NK-92 (cell line): ENCODE results near the gene ITGA2B.
"Not testable (repeated sequence)": the region's sequence is repeated elsewhere in the genome, so short reads cannot be mapped to it uniquely, and the experiment has no call there.

ENCODE experiments used
- DNase-seq: peaks from one replicate; lab custom pipeline; 2025; ENCODE audit not compliant: unreplicated experiment; lab: John Stamatoyannopoulos, UW

Gene ITGA2B

DNA sequence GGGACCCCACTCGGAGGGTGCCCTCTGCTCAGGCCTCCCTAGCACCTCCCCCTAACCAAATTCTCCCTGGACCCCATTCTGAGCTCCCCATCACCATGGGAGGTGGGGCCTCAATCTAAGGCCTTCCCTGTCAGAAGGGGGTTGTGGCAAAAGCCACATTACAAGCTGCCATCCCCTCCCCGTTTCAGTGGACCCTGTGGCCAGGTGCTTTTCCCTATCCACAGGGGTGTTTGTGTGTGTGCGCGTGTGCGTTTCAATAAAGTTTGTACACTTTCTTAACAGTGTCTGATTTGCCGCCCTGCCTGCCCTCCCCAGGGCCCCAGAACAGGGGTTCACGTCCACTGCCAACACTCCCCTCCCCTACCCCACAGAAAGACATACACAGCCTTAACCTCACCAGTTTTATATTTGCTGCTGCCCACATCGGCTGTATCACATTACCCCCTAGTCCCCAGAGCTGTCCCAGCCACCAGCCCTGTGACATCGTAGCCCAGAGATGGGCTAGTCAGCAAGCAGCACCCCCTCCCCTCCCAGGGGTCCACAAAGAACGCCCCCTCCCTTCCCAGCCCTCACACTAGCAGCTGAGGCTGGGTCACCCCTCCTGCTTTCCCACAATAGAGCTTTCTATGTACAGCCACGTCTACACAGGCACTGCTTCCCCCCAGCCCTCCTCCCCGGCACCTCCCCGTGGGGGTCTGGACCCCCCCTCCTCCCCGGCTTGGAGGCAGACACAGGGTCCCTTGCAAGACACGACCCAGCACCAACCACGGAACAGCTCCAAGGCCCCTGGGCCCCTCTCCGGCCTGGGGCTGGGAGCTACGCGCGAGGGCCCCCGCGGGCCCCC, 36.4 kb downstream of the ITGA2B start:
- no peak for DNase-seq

DNA sequence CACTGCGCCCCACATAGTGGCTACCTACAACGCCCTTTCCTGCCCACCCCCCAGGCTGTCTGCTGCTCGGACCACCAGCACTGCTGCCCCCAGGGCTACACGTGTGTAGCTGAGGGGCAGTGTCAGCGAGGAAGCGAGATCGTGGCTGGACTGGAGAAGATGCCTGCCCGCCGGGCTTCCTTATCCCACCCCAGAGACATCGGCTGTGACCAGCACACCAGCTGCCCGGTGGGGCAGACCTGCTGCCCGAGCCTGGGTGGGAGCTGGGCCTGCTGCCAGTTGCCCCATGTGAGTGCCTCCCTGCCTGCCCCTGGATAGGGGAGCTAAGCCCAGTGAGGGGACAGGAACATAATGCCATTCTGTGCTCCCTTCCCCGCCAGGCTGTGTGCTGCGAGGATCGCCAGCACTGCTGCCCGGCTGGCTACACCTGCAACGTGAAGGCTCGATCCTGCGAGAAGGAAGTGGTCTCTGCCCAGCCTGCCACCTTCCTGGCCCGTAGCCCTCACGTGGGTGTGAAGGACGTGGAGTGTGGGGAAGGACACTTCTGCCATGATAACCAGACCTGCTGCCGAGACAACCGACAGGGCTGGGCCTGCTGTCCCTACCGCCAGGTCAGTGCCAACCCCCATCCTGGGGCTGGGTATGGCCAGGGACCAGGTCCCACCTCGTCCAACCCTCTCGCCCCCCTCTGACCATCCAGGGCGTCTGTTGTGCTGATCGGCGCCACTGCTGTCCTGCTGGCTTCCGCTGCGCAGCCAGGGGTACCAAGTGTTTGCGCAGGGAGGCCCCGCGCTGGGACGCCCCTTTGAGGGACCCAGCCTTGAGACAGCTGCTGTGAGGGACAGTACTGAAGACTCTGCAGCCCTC, 37.3 kb downstream of the ITGA2B start:
- no peak for DNase-seq

DNA sequence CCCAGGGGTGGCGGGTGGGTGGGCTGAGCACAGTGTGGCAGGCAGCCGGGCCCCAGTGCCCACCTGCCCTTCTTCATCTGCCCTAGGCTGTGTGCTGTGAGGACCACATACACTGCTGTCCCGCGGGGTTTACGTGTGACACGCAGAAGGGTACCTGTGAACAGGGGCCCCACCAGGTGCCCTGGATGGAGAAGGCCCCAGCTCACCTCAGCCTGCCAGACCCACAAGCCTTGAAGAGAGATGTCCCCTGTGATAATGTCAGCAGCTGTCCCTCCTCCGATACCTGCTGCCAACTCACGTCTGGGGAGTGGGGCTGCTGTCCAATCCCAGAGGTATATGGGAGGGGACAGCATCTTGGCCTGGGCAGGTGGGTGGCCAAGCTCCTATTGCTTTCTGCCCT, 38.0 kb downstream of the ITGA2B start:
- no peak for DNase-seq

DNA sequence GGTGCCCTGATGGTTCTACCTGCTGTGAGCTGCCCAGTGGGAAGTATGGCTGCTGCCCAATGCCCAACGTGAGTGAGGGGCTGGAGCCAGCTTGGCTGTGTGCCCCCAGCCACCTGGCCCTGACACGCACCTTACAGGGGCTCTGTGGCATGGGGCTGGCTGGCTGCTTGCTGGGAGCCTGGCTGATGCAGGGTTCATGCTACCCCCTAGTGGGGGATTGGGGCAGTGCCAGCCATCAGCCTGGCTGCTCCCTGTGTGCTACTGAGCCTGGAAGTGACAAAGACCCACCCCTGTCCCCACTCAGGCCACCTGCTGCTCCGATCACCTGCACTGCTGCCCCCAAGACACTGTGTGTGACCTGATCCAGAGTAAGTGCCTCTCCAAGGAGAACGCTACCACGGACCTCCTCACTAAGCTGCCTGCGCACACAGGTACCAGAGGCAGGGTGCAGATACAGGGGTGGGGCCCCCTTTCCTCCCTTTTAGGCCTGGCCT, 38.7 kb downstream of the ITGA2B start:
- DNase-seq, result no peak

DNA sequence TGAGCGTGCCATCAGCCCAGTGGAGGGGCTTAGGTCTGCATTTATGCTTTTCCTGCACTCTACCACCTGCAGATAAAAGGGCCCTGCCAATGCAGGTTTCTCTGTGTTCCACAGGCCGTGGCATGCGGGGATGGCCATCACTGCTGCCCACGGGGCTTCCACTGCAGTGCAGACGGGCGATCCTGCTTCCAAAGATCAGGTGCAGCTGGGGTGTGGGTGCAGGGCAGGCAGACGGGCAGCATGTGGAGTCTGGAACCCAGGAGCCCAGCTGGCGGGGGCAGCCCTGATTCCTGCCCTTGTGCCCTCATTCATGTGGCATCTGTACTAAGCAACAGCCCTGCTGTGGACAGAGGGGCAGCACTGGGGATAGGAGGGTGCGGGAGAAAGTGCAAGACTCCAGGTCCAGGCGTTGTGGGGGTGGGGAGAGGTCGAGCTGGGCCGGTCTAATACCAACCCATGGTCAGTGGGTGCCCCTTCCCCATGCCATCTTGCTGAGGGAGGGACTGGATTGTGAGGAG, 39.8 kb downstream of the ITGA2B start:
- DNase-seq, result no peak

DNA sequence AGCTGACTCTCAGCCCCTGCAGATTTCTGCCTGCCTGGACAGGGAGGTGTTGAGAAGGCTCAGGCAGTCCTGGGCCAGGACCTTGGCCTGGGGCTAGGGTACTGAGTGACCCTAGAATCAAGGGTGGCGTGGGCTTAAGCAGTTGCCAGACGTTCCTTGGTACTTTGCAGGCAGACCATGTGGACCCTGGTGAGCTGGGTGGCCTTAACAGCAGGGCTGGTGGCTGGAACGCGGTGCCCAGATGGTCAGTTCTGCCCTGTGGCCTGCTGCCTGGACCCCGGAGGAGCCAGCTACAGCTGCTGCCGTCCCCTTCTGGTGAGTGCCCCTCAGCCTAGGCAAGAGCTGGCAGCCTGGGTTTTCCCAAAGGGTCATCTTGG, 40.5 kb downstream of the ITGA2B start:
- no peak for DNase-seq

DNA sequence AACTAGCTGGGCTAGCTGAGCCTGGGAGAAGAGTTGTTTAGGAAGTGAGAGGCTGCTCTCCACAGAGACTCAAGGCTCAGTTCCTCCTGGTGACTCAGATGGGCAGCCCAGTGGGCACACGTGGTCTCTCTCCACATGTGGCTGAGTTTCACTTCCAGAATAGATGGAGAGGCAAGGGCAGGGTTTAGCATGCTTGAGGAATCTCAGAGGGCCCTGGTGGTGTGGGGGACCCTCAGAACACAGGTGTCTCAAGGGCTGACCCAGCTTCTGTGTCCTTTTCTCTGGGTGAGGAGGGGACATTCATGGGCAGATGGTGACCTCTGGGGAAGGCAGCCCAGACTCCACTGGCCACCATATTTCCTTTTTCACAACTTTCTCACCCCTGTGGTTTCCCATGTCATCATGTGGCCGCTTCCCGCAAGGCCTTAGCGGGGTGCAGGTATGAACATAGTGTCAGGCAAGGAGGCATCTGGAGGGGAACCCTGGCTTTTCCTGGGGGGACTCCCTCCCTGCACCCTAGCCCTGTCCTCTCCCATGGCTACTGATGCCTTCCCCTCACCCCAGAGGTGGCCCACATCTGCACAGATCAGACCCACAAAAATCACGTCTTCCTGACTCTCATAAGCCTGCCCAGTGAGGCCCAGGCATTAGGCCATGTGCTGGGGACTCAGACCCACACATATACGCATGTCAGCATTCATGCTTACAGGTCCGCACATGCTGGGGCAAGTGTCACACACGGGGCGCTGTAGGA, 41.0 kb downstream of the ITGA2B start:
- DNase-seq, result no peak

DNA sequence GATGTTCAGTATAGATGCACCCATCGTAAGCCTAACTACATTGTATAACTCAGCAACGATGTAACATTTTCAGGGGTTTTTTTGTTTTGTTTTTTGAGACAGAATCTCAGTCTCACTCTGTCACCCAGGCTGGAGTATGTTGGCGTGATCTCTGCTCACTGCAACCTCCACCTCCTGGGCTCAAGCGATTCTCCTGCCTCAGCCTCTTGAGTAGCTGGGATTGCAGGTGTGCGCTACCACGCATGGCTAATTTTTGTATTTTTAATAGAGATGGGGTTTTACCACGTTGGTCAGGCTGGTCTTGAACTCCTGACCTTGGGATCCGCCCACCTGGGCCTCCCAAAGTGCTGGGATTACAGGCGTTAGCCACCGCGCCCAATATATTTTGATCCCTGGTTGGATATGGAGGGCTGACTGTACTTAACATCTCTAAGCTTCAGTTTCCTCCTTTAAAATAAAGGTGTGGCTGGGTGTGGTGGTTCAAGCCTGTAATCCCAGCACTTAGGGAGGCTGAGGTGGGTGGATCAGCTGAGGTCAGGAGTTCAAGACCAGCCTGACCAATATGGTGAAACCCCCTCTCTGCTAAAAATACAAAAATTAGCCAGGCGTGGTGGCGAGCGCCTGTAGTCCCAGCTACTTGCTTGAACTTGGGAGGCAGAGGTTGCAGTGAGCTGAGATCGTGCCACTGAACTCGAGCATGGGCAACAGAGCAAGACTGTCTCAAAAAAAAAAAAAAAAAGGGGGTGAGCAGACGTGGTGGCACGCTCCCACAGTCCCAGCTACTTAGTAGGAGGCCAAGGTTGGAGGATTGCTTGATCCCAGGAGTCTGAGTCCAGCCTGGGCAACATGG, 42.0 kb downstream of the ITGA2B start:
- not testable (repeated sequence) for DNase-seq

DNA sequence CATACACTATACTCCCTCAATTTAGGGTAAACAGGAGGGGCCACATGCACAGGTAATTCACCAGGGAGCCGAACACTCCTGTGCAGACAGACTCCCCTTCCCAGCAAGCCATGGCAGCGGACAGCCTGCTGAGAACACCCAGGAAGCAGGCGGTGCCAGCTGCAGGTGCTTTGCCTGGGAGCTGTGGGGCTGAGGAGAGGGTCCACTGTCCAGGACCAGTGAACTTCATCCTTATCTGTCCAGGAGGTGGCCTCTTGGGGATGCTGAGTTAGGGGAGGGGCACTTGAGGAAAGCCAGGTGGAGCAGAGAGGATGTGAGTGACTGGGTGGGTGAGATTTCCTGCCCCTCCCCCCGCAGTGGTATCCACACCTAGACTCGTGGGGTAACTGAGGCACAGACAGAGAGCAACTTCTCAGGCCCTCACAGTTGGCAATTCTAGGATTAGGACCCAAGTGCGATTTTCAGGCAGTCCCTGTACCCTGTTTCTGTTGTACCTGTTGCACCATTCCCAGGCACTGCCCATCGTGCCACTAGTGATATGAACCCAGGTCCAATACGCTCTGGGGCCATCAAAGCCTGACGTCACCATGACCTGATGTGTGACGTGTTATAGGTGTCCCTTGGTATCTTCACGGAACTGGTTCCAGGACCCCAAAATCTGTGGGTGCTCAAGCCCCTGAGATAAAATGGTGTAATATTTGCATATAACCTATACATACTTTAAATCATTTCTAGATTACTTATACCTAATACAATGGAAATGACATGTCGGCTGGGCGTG, 43.2 kb downstream of the ITGA2B start:
- DNase-seq, result no peak

DNA sequence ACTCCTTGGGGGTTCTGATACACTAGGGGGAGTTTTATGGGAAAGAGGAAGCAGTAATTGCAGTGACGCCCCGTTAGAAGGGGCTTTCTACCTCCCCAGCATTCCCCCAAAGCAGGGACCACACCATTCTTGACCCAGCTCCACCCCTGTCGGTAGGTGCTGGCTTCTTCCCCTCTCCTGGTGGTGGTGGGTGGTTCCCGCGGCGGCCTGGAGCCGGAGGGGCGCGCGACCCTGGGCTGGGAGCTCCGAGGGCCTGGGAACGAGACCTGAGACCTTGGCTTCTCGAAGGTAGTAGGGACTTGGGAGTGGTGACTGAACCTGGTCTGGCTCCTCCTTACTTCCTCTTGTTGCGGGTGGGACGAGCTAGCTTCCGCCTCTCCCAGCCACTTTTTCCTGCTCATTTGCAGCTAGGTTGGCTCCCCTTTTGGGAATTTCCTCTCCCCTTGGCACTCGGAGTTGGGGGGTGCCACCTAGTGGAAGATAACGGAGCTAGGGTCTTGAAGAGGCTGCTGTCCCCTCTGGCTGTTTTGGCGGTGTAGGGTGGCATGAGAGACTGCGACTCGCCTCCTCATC, 43.9 kb downstream of the ITGA2B start:
- no peak for DNase-seq

DNA sequence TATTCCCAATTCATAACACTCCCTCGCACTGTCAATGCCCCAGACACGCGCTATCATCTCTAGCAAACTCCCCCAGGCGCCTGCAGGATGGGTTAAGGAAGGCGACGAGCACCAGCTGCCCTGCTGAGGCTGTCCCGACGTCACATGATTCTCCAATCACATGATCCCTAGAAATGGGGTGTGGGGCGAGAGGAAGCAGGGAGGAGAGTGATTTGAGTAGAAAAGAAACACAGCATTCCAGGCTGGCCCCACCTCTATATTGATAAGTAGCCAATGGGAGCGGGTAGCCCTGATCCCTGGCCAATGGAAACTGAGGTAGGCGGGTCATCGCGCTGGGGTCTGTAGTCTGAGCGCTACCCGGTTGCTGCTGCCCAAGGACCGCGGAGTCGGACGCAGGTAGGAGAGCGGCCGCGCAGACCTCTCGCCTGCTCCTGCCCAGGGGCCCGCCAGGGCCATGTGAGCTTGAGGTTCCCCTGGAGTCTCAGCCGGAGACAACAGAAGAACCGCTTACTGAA, 44.5 kb downstream of the ITGA2B start, which contains the start of gene GRN:
Gene GRN (plus strand): TSS at position 364 of the 515 bp plus-strand sequence. CDS start 3,863 bp downstream, outside the sequence.
- DNase-seq, result no peak

DNA sequence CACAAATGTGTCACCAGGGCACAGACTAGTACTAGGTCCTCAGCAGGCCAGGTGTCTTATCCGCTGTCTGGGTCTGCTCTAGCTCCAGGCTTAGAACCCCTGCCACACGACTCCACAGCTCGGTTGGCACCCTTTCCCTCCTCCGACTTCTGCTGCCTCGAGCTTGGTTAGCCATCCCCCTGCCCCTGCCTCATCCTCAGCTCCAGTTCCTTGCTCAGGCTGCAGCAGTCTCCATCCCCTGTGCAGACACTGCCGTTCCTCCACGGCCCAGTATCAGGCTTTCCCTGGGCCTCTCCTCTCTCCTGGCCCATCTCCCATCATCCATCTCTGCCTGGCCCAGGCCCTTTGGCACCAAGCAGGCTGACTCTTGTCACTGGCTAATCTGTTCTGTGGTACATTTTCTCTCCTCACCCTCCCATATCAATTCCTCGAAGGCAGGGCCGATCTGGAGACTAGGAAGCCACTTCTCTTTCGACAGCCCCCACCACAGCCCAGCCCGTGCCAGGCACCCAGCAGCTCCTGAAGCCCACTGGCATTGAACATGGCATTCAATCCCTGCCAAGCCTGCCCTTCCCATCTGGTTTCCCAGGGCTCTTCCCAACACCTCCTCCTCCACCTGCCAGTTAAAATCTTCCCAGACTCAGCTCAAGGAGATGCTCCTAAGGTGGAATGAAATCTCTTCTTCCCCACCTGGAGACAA, 45.8 kb downstream of the ITGA2B start:
- DNase-seq, result no peak

DNA sequence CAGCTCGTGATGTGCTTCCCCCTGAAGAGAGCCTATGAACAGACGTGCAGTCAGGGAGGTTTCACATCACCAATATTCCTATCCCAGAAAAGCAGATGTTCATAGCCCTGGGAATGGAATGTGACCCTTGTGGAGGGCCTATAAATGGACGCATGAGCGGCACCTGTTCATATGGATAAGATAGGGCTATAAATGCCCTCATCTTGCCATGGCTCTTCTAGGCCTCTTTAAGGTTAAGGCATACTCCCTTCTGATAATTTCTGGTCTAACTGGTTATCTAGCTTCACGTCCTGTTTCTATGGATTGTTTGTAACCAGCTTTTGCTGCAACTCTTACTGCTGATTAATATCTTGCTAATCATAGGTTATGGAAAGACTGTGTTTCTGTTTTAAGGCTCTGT, 48.9 kb downstream of the ITGA2B start:
- not testable (repeated sequence) for DNase-seq

DNA sequence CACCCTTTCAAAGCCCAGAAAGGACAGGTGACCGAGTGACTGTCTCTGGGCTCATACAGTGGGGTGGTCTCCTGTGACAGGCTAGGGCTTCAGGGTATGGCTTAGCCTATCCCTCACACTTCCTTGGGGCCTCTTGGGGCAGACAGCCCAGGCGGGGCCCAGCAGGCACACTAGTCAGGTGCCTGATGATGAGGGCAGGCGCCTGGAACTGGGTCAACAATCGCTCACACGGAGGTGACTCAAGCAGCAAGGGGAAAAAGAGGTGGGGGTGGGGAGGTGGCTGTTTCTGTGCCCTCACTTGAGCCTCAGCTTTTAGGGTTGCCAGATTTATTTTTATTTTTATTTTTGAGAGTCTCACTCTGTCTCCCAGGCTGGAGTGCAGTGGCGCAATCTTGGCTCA, 50.7 kb downstream of the ITGA2B start:
- no peak for DNase-seq

DNA sequence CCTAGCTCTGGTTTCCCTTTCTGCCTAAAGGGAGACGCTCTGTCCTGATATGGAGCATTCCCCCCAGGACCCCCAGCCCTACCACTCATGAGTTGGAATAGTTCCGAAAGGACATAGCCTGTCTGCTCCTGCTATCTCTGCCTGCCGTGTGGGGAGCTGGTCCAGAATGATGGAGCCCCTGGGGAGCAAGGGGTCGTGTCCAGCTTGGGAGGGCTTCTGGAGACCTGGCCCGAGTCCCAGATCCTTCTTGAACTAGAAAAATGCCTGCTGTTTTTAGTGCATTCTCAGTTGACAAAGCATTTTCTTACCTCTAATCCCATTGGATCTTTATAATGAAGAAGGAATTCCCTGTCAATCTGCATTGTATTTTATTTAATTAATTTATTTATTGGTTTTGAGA, 53.5 kb downstream of the ITGA2B start:
- DNase-seq, result no peak

DNA sequence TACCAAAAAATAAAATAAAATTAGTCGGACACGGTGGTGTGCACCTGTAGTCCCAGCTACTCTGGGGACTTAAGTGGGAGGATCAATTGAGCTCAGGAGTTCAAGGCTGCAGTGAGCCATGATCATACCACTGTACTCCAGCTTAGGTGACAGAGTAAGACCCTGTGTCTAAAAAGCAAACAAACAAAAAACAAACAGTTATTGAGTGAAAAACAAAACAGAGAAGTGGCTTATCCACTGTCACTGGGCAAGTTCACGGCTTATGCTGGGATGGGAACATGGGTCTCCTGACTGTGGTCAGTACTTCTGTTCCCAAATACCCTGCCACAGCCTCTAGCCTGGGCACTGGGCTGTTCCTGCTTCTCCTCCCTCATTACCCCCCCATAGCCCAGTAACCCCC, 53.9 kb downstream of the ITGA2B start:
- no peak for DNase-seq

DNA sequence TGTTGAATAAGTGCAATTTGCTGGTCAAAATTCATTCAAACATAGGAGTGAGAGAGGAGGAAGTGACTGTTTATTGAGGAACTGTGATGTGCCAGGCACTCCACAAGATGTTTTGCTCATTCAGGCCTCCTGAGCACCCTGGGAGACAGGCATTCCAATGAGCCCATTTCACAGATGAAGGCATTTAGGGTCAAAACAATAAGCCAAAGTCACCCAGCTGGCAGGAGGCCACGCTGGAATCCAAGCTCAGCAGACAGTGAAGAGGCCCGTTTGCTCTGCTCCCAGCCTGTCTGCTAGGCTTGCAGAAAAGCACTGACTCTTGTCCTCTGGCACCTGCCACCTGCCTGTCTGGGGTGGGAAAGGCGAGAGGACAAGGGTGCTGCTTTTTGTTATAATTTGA, 54.7 kb downstream of the ITGA2B start:
- DNase-seq, result no peak

DNA sequence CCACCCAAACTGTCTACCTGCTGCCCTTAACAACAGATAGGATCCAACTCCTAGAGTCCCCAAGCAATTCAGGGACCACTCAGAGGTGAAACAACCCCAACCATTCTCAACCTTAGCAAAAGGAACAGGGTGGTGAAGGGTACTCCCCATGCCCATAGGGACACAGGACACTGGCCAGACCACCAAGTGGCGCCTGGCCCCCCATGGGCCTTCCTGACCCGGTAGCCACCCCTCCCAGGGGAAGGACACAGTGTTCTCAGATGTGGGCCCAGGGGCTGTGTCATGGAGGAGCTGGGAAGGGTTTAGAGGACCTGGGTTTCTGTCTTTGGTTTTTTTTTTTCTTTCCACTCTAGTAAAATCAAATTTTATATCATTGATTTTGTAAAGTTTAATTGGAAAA, 55.1 kb downstream of the ITGA2B start:
- DNase-seq, result no peak
